Measurements from ENCODE around the gene C20orf204.

The C20orf204 gene

GRCh38 chr20:64035933-64036345 lies at the start of gene C20orf204:
TSS of gene C20orf204 (plus strand) at chr20:64036182. CDS start at chr20:64036324, 142 bp downstream.
- no peak for DNase-seq (ENCODE audit: low read depth)
- in situ Hi-C loops (cut with HindIII; ENCODE audit: low sequenced_read_pairs): no loop called here
- no peak for TF ChIP-seq CTCF (IDR thresholded peaks at IDR 0.05; ENCODE audit: low read depth, low read length, missing control alignments)

GRCh38 chr20:64000906-64001305 lies 35.1 kb upstream of the C20orf204 start:
- H3K4me3 ChIP-seq (ENCODE audit: low read depth, low read length): no peak overlapping the region
- TF ChIP-seq CTCF (IDR thresholded peaks at IDR 0.05; ENCODE audit: low read depth, low read length, missing control alignments): no peak
- DNase-seq (ENCODE audit: low read depth): no peak
- in situ Hi-C loops (cut with HindIII; ENCODE audit: low sequenced_read_pairs): loop anchor here (5.0 kb wide), 1 partner anchor 51 kb away; no protein-coding TSS in a partner anchor

More at GRCh38 chr20:64035933-64036345, at the start of gene C20orf204:
- no peak within 1 kb of the TSS for H3K4me3 ChIP-seq (ENCODE audit: low read depth, low read length)

- no peak overlapping the region for H3K4me3 ChIP-seq (ENCODE audit: low read depth, low read length)
- no peak for DNase-seq (ENCODE audit: low read depth)
- TF ChIP-seq CTCF (IDR thresholded peaks at IDR 0.05; ENCODE audit: low read depth, low read length, missing control alignments): no peak
- in situ Hi-C loops (cut with HindIII; ENCODE audit: low sequenced_read_pairs): loop anchor here (5.0 kb wide), 1 partner anchor 51 kb away; no protein-coding TSS in a partner anchor
Measured at GRCh38 chr20:64001607-64002011, 34.4 kb upstream of the C20orf204 start.

GRCh38 chr20:64003960-64004725 lies 31.8 kb upstream of the C20orf204 start:
- TF ChIP-seq CTCF (IDR thresholded peaks at IDR 0.05; ENCODE audit: low read depth, low read length, missing control alignments): no peak
- DNase-seq (ENCODE audit: low read depth): no peak
- in situ Hi-C loops (cut with HindIII; ENCODE audit: low sequenced_read_pairs): loop anchor here (5.0 kb wide), 1 partner anchor 48 kb away; no protein-coding TSS in a partner anchor
- no peak overlapping the region for H3K4me3 ChIP-seq (ENCODE audit: low read depth, low read length)

- in situ Hi-C loops (cut with HindIII; ENCODE audit: low sequenced_read_pairs): no loop called here
Measured at GRCh38 chr20:64005394-64005793, 30.6 kb upstream of the C20orf204 start.

GRCh38 chr20:64006490-64006889 lies 29.5 kb upstream of the C20orf204 start:
- no peak overlapping the region for H3K4me3 ChIP-seq (ENCODE audit: low read depth, low read length)
- no peak for TF ChIP-seq CTCF (IDR thresholded peaks at IDR 0.05; ENCODE audit: low read depth, low read length, missing control alignments)
- in situ Hi-C loops (cut with HindIII; ENCODE audit: low sequenced_read_pairs): no loop called here
- no peak for DNase-seq (ENCODE audit: low read depth)

More at GRCh38 chr20:64005394-64005793, 30.6 kb upstream of the C20orf204 start:
- no peak for DNase-seq (ENCODE audit: low read depth)
- no peak for TF ChIP-seq CTCF (IDR thresholded peaks at IDR 0.05; ENCODE audit: low read depth, low read length, missing control alignments)
- H3K4me3 ChIP-seq (ENCODE audit: low read depth, low read length): no peak overlapping the region

Data from astrocyte of the cerebellum (primary cell).